Kasumi-1 (cell line): ENCODE measurements around the gene HMG20B.

ENCODE experiments used
- DNase-seq, 2 experiments: peaks; one replicate each; lab custom pipeline; 2025; lab: John Stamatoyannopoulos, UW

The HMG20B gene

GRCh38 chr19:3620817-3621547 is 48.2 kb downstream of the HMG20B start:
- DNase-seq, result no peak

GRCh38 chr19:3621689-3622088 is 48.9 kb downstream of the HMG20B start:
- no peak for DNase-seq

- no peak for DNase-seq
Observed at GRCh38 chr19:3622224-3622623, 49.5 kb downstream of the HMG20B start.

- no peak for DNase-seq
Observed at GRCh38 chr19:3623716-3624115, 51.0 kb downstream of the HMG20B start.

- DNase-seq, result no peak
Observed at GRCh38 chr19:3625996-3626472, 53.3 kb downstream of the HMG20B start.

- DNase-seq, result peak; percentile 98 to 99
Observed at GRCh38 chr19:3626473-3627350, 54.0 kb downstream of the HMG20B start, which contains the start of gene CACTIN. Gene CACTIN (minus strand): TSS chr19:3626790. CDS start chr19:3626762, 28 bp downstream.

GRCh38 chr19:3627351-3627723 is 54.6 kb downstream of the HMG20B start:
- DNase-seq, result no peak
